Measurements from ENCODE around the gene CHRNB1.

DNA sequence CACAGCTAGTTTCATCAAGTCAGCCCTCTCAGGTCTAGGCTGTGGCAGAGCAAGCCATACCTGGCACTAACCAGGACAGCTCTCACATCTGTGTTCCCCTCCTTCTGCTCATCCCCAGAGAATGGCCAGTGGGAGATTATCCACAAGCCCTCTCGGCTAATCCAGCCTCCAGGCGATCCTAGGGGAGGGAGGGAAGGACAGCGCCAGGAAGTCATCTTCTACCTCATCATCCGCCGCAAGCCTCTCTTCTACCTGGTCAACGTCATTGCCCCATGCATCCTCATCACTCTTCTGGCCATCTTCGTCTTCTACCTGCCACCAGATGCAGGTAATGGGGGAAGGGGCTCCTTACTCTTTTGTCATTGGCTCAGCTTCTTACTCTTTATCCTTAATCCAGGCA is 3.6 kb downstream of the CHRNB1 start:
- TF ChIP-seq, protein P1, sequence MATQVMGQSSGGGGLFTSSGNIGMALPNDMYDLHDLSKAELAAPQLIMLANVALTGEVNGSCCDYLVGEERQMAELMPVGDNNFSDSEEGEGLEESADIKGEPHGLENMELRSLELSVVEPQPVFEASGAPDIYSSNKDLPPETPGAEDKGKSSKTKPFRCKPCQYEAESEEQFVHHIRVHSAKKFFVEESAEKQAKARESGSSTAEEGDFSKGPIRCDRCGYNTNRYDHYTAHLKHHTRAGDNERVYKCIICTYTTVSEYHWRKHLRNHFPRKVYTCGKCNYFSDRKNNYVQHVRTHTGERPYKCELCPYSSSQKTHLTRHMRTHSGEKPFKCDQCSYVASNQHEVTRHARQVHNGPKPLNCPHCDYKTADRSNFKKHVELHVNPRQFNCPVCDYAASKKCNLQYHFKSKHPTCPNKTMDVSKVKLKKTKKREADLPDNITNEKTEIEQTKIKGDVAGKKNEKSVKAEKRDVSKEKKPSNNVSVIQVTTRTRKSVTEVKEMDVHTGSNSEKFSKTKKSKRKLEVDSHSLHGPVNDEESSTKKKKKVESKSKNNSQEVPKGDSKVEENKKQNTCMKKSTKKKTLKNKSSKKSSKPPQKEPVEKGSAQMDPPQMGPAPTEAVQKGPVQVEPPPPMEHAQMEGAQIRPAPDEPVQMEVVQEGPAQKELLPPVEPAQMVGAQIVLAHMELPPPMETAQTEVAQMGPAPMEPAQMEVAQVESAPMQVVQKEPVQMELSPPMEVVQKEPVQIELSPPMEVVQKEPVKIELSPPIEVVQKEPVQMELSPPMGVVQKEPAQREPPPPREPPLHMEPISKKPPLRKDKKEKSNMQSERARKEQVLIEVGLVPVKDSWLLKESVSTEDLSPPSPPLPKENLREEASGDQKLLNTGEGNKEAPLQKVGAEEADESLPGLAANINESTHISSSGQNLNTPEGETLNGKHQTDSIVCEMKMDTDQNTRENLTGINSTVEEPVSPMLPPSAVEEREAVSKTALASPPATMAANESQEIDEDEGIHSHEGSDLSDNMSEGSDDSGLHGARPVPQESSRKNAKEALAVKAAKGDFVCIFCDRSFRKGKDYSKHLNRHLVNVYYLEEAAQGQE (IDR thresholded peaks at IDR 0.05; ENCODE audit: unreplicated experiment), result no peak
- TF ChIP-seq EZH2 (IDR thresholded peaks at IDR 0.05; ENCODE audit: low read depth, unreplicated experiment) (no peak), POLR2AphosphoS5 (IDR thresholded peaks at IDR 0.05; ENCODE audit: low read depth) (no peak), STAT1 (IDR thresholded peaks at IDR 0.05; ENCODE audit: unreplicated experiment) (no peak), CREB1 (CRISPR knock-in tag; IDR thresholded peaks at IDR 0.05; ENCODE audit: low read depth) (no peak), ZNF114 (CRISPR knock-in tag; IDR thresholded peaks at IDR 0.05) (no peak), EZH2phosphoT487 (IDR thresholded peaks at IDR 0.05; ENCODE audit: unreplicated experiment) (no peak), JUNB (IDR thresholded peaks at IDR 0.05; ENCODE audit: unreplicated experiment) (no peak), NANOG (IDR thresholded peaks at IDR 0.05; ENCODE audit: borderline replicate concordance) (no peak)
- TF ChIP-seq, protein P2, sequence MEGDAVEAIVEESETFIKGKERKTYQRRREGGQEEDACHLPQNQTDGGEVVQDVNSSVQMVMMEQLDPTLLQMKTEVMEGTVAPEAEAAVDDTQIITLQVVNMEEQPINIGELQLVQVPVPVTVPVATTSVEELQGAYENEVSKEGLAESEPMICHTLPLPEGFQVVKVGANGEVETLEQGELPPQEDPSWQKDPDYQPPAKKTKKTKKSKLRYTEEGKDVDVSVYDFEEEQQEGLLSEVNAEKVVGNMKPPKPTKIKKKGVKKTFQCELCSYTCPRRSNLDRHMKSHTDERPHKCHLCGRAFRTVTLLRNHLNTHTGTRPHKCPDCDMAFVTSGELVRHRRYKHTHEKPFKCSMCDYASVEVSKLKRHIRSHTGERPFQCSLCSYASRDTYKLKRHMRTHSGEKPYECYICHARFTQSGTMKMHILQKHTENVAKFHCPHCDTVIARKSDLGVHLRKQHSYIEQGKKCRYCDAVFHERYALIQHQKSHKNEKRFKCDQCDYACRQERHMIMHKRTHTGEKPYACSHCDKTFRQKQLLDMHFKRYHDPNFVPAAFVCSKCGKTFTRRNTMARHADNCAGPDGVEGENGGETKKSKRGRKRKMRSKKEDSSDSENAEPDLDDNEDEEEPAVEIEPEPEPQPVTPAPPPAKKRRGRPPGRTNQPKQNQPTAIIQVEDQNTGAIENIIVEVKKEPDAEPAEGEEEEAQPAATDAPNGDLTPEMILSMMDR (conservative IDR thresholded peaks at IDR 0.05; ENCODE audit: low read depth in 2 of 2), result no peak
- TF ChIP-seq, protein P3, sequence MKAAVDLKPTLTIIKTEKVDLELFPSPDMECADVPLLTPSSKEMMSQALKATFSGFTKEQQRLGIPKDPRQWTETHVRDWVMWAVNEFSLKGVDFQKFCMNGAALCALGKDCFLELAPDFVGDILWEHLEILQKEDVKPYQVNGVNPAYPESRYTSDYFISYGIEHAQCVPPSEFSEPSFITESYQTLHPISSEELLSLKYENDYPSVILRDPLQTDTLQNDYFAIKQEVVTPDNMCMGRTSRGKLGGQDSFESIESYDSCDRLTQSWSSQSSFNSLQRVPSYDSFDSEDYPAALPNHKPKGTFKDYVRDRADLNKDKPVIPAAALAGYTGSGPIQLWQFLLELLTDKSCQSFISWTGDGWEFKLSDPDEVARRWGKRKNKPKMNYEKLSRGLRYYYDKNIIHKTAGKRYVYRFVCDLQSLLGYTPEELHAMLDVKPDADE (IDR thresholded peaks at IDR 0.05), result no peak

Data from GM23338 (cell line).